ENCODE measurements around the gene PCID2.
"Not testable (repeated sequence)": the region's sequence is repeated elsewhere in the genome, so short reads cannot be mapped to it uniquely, and the experiment has no call there.

Gene PCID2

GRCh38 chr13:113167155-113167554, 41.3 kb downstream of the PCID2 start:
- DNase-seq (ENCODE audit: low read depth in 2 of 3, low spot score in 2 of 3): no peak

GRCh38 chr13:113166681-113167080, 41.8 kb downstream of the PCID2 start:
- DNase-seq (ENCODE audit: low read depth in 2 of 3, low spot score in 2 of 3): no peak

GRCh38 chr13:113166266-113166665, 42.2 kb downstream of the PCID2 start:
- DNase-seq (ENCODE audit: low read depth in 2 of 3, low spot score in 2 of 3): no peak

- DNase-seq (ENCODE audit: low read depth in 2 of 3, low spot score in 2 of 3): no peak
Observed at GRCh38 chr13:113164492-113164891, 44.0 kb downstream of the PCID2 start.

- no peak for DNase-seq (ENCODE audit: low read depth in 2 of 3, low spot score in 2 of 3)
Observed at GRCh38 chr13:113162783-113163685, 45.4 kb downstream of the PCID2 start.

GRCh38 chr13:113161975-113162374, 46.5 kb downstream of the PCID2 start:
- DNase-seq (ENCODE audit: low read depth in 2 of 3, low spot score in 2 of 3): not testable (repeated sequence)

GRCh38 chr13:113161433-113161832, 47.0 kb downstream of the PCID2 start:
- no peak for DNase-seq (ENCODE audit: low read depth in 2 of 3, low spot score in 2 of 3)

- no peak for DNase-seq (ENCODE audit: low read depth in 2 of 3, low spot score in 2 of 3)
Observed at GRCh38 chr13:113160983-113161382, 47.5 kb downstream of the PCID2 start.

- DNase-seq (ENCODE audit: low read depth in 2 of 3, low spot score in 2 of 3): no peak
Observed at GRCh38 chr13:113159701-113160100, 48.8 kb downstream of the PCID2 start.

- DNase-seq (ENCODE audit: low read depth in 2 of 3, low spot score in 2 of 3): no peak
Observed at GRCh38 chr13:113158946-113159345, 49.5 kb downstream of the PCID2 start.

GRCh38 chr13:113157929-113158747, 50.3 kb downstream of the PCID2 start, which contains the start of gene PROZ:
PROZ (plus strand) TSS chr13:113158648; CDS start chr13:113158661, 13 bp downstream.
- DNase-seq (ENCODE audit: low read depth in 2 of 3, low spot score in 2 of 3): no peak

- DNase-seq (ENCODE audit: low read depth in 2 of 3, low spot score in 2 of 3): no peak
Observed at GRCh38 chr13:113157206-113157928, 51.1 kb downstream of the PCID2 start.

- no peak for DNase-seq (ENCODE audit: low read depth in 2 of 3, low spot score in 2 of 3)
Observed at GRCh38 chr13:113155982-113156655, 52.4 kb downstream of the PCID2 start.

- no peak for DNase-seq (ENCODE audit: low read depth in 2 of 3, low spot score in 2 of 3)
Observed at GRCh38 chr13:113155201-113155600, 53.3 kb downstream of the PCID2 start.

- DNase-seq (ENCODE audit: low read depth in 2 of 3, low spot score in 2 of 3): no peak
Observed at GRCh38 chr13:113153810-113154748, 54.4 kb downstream of the PCID2 start.

GRCh38 chr13:113152984-113153809, 55.3 kb downstream of the PCID2 start:
- no peak for DNase-seq (ENCODE audit: low read depth in 2 of 3, low spot score in 2 of 3)

- no peak for DNase-seq (ENCODE audit: low read depth in 2 of 3, low spot score in 2 of 3)
Observed at GRCh38 chr13:113152691-113152983, 55.8 kb downstream of the PCID2 start.

GRCh38 chr13:113151745-113152690, 56.5 kb downstream of the PCID2 start:
- DNase-seq (ENCODE audit: low read depth in 2 of 3, low spot score in 2 of 3): no peak

Measured in activated CD8-positive, alpha-beta memory T cell treated with anti-CD3 and anti-CD28 coated beads for 48 hours (primary cell).